OCI-LY7 (cell line): ENCODE results near the gene AAK1. TPM values are rescaled to one million over a fixed set of nuclear protein-coding genes. Genes with fewer than 3 reads are reported as not detected.

ENCODE experiments used
- BruUV-seq: library from RNA; stranded (reverse); fragments of 400-500 nt; replicated peaks from 2 replicates; lab custom pipeline; 2021; lab: Mats Ljungman, UMichigan
- CTCF ChIA-PET: fragments of 300-600 bp; sonication (Branson Sonifier 250); formaldehyde crosslinking; loops from one replicate; lab custom pipeline; 2022; ENCODE audit warnings: antibody characterized with exemption; ENCODE audit not compliant: unreplicated experiment; lab: Charles Lee
- POLR2A ChIA-PET: fragments of 300-600 bp; sonication (Branson Sonifier 250); formaldehyde crosslinking; loops from one replicate; lab custom pipeline; 2022; ENCODE audit warnings: antibody characterized with exemption; lab: Charles Lee
- DNase-seq: peaks from one replicate; pipeline ENCODE4 v3.0.0-alpha.2; 2015; ENCODE audit warnings: low spot score
- H2AFZ ChIP-seq: fragments of 200-600 bp; sonication (generic), shearing (Covaris generic); 2 replicates; pipeline ENCODE4 v1.6.1; 2014; ENCODE audit warnings: mild to moderate bottlenecking, antibody characterized with exemption, low read length, moderate library complexity
- H3K27ac ChIP-seq: fragments of 200-600 bp; sonication (generic); 2 replicates; pipeline ENCODE4 v1.5.1; 2014; ENCODE audit warnings: mixed run types, low read depth, mild to moderate bottlenecking, moderate library complexity, low read length, inconsistent platforms; ENCODE audit not compliant: poor library complexity, severe bottlenecking
- H3K36me3 ChIP-seq: fragments of 200-600 bp; sonication (generic); 2 replicates; pipeline ENCODE4 v1.6.1; 2014; ENCODE audit warnings: mild to moderate bottlenecking, antibody characterized with exemption, low read length, moderate library complexity, mixed read lengths; ENCODE audit not compliant: insufficient read depth
- H3K4me1 ChIP-seq: fragments of 200-600 bp; sonication (generic); 2 replicates; pipeline ENCODE4 v1.5.1; 2014; ENCODE audit warnings: mild to moderate bottlenecking, low read length; ENCODE audit not compliant: insufficient read depth, poor library complexity, severe bottlenecking
- H3K4me2 ChIP-seq: fragments of 200-600 bp; sonication (generic); 2 replicates; pipeline ENCODE4 v1.6.1; 2014; ENCODE audit warnings: mild to moderate bottlenecking, low read length
- H3K4me3 ChIP-seq: fragments of 200-600 bp; sonication (generic); 2 replicates; pipeline ENCODE4 v1.5.1; 2014; ENCODE audit warnings: mild to moderate bottlenecking, low read depth, low read length; ENCODE audit not compliant: poor library complexity, severe bottlenecking
- H3K79me2 ChIP-seq: fragments of 200-600 bp; sonication (generic); 2 replicates; pipeline ENCODE4 v1.6.1; 2016; ENCODE audit warnings: low read depth, mild to moderate bottlenecking, low read length, moderate library complexity, mixed read lengths; ENCODE audit not compliant: insufficient read depth
- H3K9me2 ChIP-seq: fragments of 200-600 bp; sonication (generic); 2 replicates; pipeline ENCODE4 v1.6.1; 2016; ENCODE audit warnings: mild to moderate bottlenecking, low read length, mixed read lengths; ENCODE audit not compliant: insufficient read depth
- H3K9me3 ChIP-seq: fragments of 200-600 bp; sonication (generic); 2 replicates; pipeline ENCODE4 v1.6.1; 2014; ENCODE audit warnings: mild to moderate bottlenecking, mixed run types, low read length, mixed read lengths
- H4K20me1 ChIP-seq: fragments of 200-600 bp; sonication (generic); 2 replicates; pipeline ENCODE4 v1.6.1; 2014; ENCODE audit warnings: mild to moderate bottlenecking, antibody characterized with exemption, low read length, moderate library complexity, mixed read lengths; ENCODE audit not compliant: insufficient read depth
- CTCF ChIP-seq: fragments of 200-600 bp; sonication (generic); conservative IDR thresholded peaks from 2 replicates; pipeline ENCODE4 v1.5.1; 2014; ENCODE audit warnings: mild to moderate bottlenecking, antibody characterized with exemption, low read length, moderate library complexity, mixed read lengths
- EZH2phosphoT487 ChIP-seq: fragments of 200-600 bp; sonication (generic); IDR thresholded peaks from 2 replicates; pipeline ENCODE4 v1.6.1; 2018; ENCODE audit warnings: low read depth, borderline replicate concordance, mild to moderate bottlenecking, mixed run types, antibody characterized with exemption, low read length, moderate library complexity, mixed read lengths
- intact Hi-C: fragments of 100-400 bp; cut with micrococcal nuclease; formaldehyde crosslinking; loops from one replicate; pipeline ENCODE4 v1.10.0; 2022; ENCODE audit not compliant: unreplicated experiment
- total RNA-seq, 2 experiments: library from RNA; depleted of rRNA in 1 of 2; stranded (reverse); fragments of >200 nt in 1 of 2; shearing (Covaris generic) in 1 of 2; gene quantifications; 2 replicates each; pipeline ENCODE4 v1.2.3, GENCODE V29; 2014 to 2022

The AAK1 gene
- total RNA-seq, 2 experiments from 2014 or later, result 8.3 to 8.5 TPM

- Histone ChIP-seq H2AFZ (peak overlapping the region; percentile 100; the same call in 1 of the 2 replicates), H3K36me3 (no peaks in the 10 kb centered on the region), H3K9me2 (no peaks in the 10 kb centered on the region), H3K79me2 (peaks cover 6% of the 10 kb centered on the region; the same call in 1 of the 2 replicates), H3K4me2 (no peak overlapping the region), H4K20me1 (no peaks in the 10 kb centered on the region), H3K4me1 (peaks cover 13% of the 10 kb centered on the region), H3K9me3 (no peaks in the 10 kb centered on the region), H3K27ac (no peak overlapping the region), H3K4me3 (no peak overlapping the region)
- ChIA-PET CTCF (no interaction called here), POLR2A (interaction anchor here (0.7 kb wide), 1 partner anchor 81 kb away, joined by 3 read pairs; no protein-coding TSS in a partner anchor)
- no TSS peak for BruUV-seq
- TF ChIP-seq CTCF (no peak), EZH2phosphoT487 (no peak)
- intact Hi-C loops, result loop anchor here (10.0 kb wide), 1 partner anchor 206 kb away; the partner anchor contains the start of gene AAK1
- DNase-seq, result no peak
These were observed 205.0 kb downstream of the AAK1 start for GRCh38 chr2:69438580-69438979.

- no peak for DNase-seq
- Histone ChIP-seq H3K27ac (peak overlapping the region; percentile 75), H3K36me3 (no peaks in the 10 kb centered on the region), H3K9me3 (no peaks in the 10 kb centered on the region), H3K9me2 (no peaks in the 10 kb centered on the region), H3K4me2 (peak overlapping the region; percentile 93), H3K79me2 (peaks cover 6% of the 10 kb centered on the region; the same call in 1 of the 2 replicates), H4K20me1 (no peaks in the 10 kb centered on the region), H3K4me1 (peaks cover 13% of the 10 kb centered on the region), H3K4me3 (peak overlapping the region; percentile 76), H2AFZ (peak overlapping the region; percentile 100)
- ChIA-PET POLR2A (interaction anchor here (0.7 to 2.1 kb wide), 6 partner anchors 20 to 200 kb away, joined by 3 to 11 read pairs (median 4); no protein-coding TSS in a partner anchor), CTCF (interaction anchor here (0.5 to 1.5 kb wide), 5 partner anchors 46 to 426 kb away, joined by 3 to 4 read pairs (median 3); no protein-coding TSS in a partner anchor)
- TF ChIP-seq CTCF (no peak; the same call in 1 of the 2 replicates), EZH2phosphoT487 (no peak)
- intact Hi-C loops, result loop anchor here (1.0 to 10.0 kb wide), 2 partner anchors 50 to 207 kb away; partner anchors contain the start of genes AAK1 and GFPT1
- no TSS peak for BruUV-seq
These were observed 205.8 kb downstream of the AAK1 start for GRCh38 chr2:69437751-69438154.
